ENCODE measurements around the gene TEDC1.

DNA sequence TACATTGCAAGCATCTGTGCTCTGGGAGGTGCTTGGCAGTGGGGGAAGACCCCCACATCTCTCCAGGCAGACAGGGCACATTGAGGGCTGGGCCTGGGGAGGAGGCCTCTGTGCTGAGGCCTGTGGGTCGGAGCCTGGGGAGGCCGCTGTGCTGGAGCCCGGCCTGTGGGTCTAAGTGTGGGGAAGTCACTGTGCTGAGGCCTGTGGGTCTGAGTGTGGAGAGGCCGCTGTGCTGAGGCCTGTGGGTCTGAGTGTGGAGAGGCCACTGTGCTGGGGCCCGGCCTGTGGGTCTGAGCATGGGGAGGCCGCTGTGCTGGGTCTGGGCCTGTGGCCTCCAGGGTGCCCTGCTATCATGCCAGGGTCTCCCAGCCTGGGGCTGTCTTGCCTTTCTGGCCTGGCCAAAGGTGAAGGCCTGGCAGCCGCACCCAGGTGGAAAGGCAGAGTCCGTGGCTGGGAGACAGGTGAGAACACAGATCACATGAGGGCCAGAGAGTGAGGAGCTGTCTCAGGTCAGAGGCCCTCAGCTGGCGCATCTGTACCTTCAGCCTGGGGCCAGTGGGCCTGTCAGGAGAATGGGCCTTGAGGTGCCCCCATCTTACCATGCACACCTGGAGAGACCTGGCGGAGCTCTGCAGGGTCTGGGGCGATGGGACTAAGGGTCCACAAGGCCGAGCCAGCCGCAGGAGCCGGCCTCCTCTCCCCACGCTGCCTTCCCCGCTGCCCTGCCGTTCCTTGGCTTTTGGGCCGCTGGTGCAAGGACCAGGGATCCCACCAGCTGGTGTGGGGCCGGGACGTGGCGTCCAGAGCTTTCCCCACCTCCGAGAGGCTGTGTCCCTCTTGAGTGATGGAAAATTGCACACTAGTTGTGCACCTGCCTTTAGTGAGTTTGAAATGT lies 35.0 kb upstream of the TEDC1 start:
- TF ChIP-seq, protein P1, sequence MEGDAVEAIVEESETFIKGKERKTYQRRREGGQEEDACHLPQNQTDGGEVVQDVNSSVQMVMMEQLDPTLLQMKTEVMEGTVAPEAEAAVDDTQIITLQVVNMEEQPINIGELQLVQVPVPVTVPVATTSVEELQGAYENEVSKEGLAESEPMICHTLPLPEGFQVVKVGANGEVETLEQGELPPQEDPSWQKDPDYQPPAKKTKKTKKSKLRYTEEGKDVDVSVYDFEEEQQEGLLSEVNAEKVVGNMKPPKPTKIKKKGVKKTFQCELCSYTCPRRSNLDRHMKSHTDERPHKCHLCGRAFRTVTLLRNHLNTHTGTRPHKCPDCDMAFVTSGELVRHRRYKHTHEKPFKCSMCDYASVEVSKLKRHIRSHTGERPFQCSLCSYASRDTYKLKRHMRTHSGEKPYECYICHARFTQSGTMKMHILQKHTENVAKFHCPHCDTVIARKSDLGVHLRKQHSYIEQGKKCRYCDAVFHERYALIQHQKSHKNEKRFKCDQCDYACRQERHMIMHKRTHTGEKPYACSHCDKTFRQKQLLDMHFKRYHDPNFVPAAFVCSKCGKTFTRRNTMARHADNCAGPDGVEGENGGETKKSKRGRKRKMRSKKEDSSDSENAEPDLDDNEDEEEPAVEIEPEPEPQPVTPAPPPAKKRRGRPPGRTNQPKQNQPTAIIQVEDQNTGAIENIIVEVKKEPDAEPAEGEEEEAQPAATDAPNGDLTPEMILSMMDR (conservative IDR thresholded peaks at IDR 0.05; ENCODE audit: low read depth, low read length), result no peak
- no peak for TF ChIP-seq EZH2 (IDR thresholded peaks at IDR 0.05; ENCODE audit: borderline replicate concordance, low read depth, low read length, poor library complexity, severe bottlenecking)
